Type B pancreatic cell (in vitro differentiated cells): ENCODE results near the gene TEX44. TPM values are rescaled to one million over a fixed set of nuclear protein-coding genes. Genes with fewer than 3 reads are reported as not detected.

Source experiments
- DNase-seq: peaks from one replicate; pipeline ENCODE4 v3.0.0; 2021; ENCODE audit warnings: mixed read lengths; ENCODE audit not compliant: unreplicated experiment; ENCODE audit errors: extremely low spot score
- H3K27ac Mint-ChIP-seq: 2 replicates; pipeline ENCODE4 v1.8.0; 2021; ENCODE audit warnings: mild to moderate bottlenecking, mixed read lengths
- H3K27me3 Mint-ChIP-seq: 2 replicates; pipeline ENCODE4 v1.8.0; 2021; ENCODE audit warnings: mixed read lengths
- H3K36me3 Mint-ChIP-seq: 2 replicates; pipeline ENCODE4 v1.8.0; 2021; ENCODE audit warnings: mixed read lengths
- H3K4me1 Mint-ChIP-seq: one replicate; pipeline ENCODE4 v1.8.0; 2021; ENCODE audit warnings: mixed read lengths; ENCODE audit not compliant: unreplicated experiment
- H3K4me3 Mint-ChIP-seq: 2 replicates; pipeline ENCODE4 v1.8.0; 2021; ENCODE audit warnings: mild to moderate bottlenecking, mixed read lengths
- H3K9me3 Mint-ChIP-seq: 2 replicates; pipeline ENCODE4 v1.8.0; 2021; ENCODE audit warnings: mixed read lengths
- CTCF ChIP-seq: fragments of 200-600 bp; sonication (generic); conservative IDR thresholded peaks from 2 replicates; pipeline ENCODE4 v1.5.0; 2021; ENCODE audit warnings: antibody characterized with exemption, mild to moderate bottlenecking
- total RNA-seq: library from RNA; stranded (reverse); gene quantifications from 2 replicates; pipeline ENCODE4 v1.2.1, GENCODE V29; 2021; ENCODE audit warnings: low replicate concordance

The TEX44 gene
- total RNA-seq, 1 donor from 2014 or later: not detected

- Mint-ChIP-seq H3K4me1 (peaks cover 31% of the 10 kb centered on the region), H3K4me3 (peak overlapping the region; percentile 77), H3K27ac (peak overlapping the region; percentile 100), H3K36me3 (peaks cover 3% of the 10 kb centered on the region), H3K27me3 (no peaks in the 10 kb centered on the region), H3K9me3 (no peaks in the 10 kb centered on the region)
- no peak for DNase-seq
- no peak for TF ChIP-seq CTCF
Measured at GRCh38 chr2:231642631-231643494, 50.2 kb downstream of the TEX44 start.

- TF ChIP-seq CTCF: no peak
- no peaks in the 10 kb centered on the region for H3K27me3 Mint-ChIP-seq
- no peak overlapping the region for H3K4me3 Mint-ChIP-seq
- peaks cover 32% of the 10 kb centered on the region for H3K4me1 Mint-ChIP-seq
- H3K27ac Mint-ChIP-seq: peak overlapping the region; percentile 100
- no peaks in the 10 kb centered on the region for H3K9me3 Mint-ChIP-seq
- peaks cover 3% of the 10 kb centered on the region for H3K36me3 Mint-ChIP-seq
- DNase-seq: no peak
Measured at GRCh38 chr2:231643495-231643888, 50.8 kb downstream of the TEX44 start.

Other genes starting within 250 kb of the TEX44 start
- 6.8 and 14.4 TPM in 2 replicates for gene B3GNT7, start 197.2 kb upstream of the TEX44 start, total RNA-seq
- gene NCL, start 128.4 kb upstream of the TEX44 start, total RNA-seq: 499 and 709 TPM in 2 replicates
- 0.10 TPM in 2 replicates for gene NMUR1, start 62.4 kb upstream of the TEX44 start, total RNA-seq
- gene PTMA, start 115.7 kb downstream of the TEX44 start, total RNA-seq: 969 and 1,228 TPM in 2 replicates
- gene PDE6D, start 188.4 kb downstream of the TEX44 start, total RNA-seq: 15.3 and 24.3 TPM in 2 replicates
- gene COPS7B, start 193.6 kb downstream of the TEX44 start, total RNA-seq: 36.4 and 48.1 TPM in 2 replicates